Measurements from ENCODE around the gene ADARB1.

The ADARB1 gene

GRCh38 chr21:45192332-45192731 lies 118.0 kb downstream of the ADARB1 start:
- no peaks in the 10 kb centered on the region for H3K79me2 ChIP-seq (ENCODE audit: insufficient read depth, low read length)
- peaks cover 22% of the 10 kb centered on the region for H3K9me3 ChIP-seq (ENCODE audit: insufficient read depth, low read length, severe bottlenecking)
- ATAC-seq (ENCODE audit: insufficient read depth, low read depth): no peak
- no peaks in the 10 kb centered on the region for H3K4me1 ChIP-seq (ENCODE audit: insufficient read depth, low read length)
- H3K36me3 ChIP-seq (ENCODE audit: insufficient read depth, low read length): peaks cover 34% of the 10 kb centered on the region
- DNase-seq: no peak
- no peak overlapping the region for H3K4me2 ChIP-seq (ENCODE audit: insufficient read depth, low read length)
- H3K27ac ChIP-seq (ENCODE audit: low read length): no peak overlapping the region
- H4K20me1 ChIP-seq (ENCODE audit: insufficient read depth, low read length): no peaks in the 10 kb centered on the region
- H2AFZ ChIP-seq (ENCODE audit: low read depth, low read length): no peak overlapping the region
- H3K9ac ChIP-seq (ENCODE audit: low read depth, low read length): no peak overlapping the region
- no peaks in the 10 kb centered on the region for H3K27me3 ChIP-seq (ENCODE audit: insufficient read depth, low read length, poor library complexity)
- H3K4me3 ChIP-seq (ENCODE audit: low read depth in 1 of 2, low read length in 2 of 2): no peak overlapping the region
- TF ChIP-seq CTCF (IDR thresholded peaks at IDR 0.05; ENCODE audit: borderline replicate concordance, extremely low read depth, low read length, poor library complexity, severe bottlenecking): no peak
- TF ChIP-seq EZH2 (IDR thresholded peaks at IDR 0.05; ENCODE audit: borderline replicate concordance, low read depth, low read length, severe bottlenecking): no peak

- Histone ChIP-seq H3K4me2 (ENCODE audit: insufficient read depth, low read length) (no peak overlapping the region), H3K9ac (ENCODE audit: low read depth, low read length) (no peak overlapping the region), H3K4me1 (ENCODE audit: insufficient read depth, low read length) (no peaks in the 10 kb centered on the region), H2AFZ (ENCODE audit: low read depth, low read length) (no peak overlapping the region), H3K27me3 (ENCODE audit: insufficient read depth, low read length, poor library complexity) (no peaks in the 10 kb centered on the region), H3K9me3 (ENCODE audit: insufficient read depth, low read length, severe bottlenecking) (no peaks in the 10 kb centered on the region), H3K79me2 (ENCODE audit: insufficient read depth, low read length) (no peaks in the 10 kb centered on the region), H3K4me3 (ENCODE audit: low read depth in 1 of 2, low read length in 2 of 2) (no peak overlapping the region), H4K20me1 (ENCODE audit: insufficient read depth, low read length) (no peaks in the 10 kb centered on the region; the same call in 1 of the 2 replicates), H3K27ac (ENCODE audit: low read length) (no peak overlapping the region), H3K36me3 (ENCODE audit: insufficient read depth, low read length) (peaks cover 6% of the 10 kb centered on the region; the same call in 1 of the 2 replicates)
- ATAC-seq (ENCODE audit: insufficient read depth, low read depth): no peak
- DNase-seq: no peak
- no peak for TF ChIP-seq CTCF (IDR thresholded peaks at IDR 0.05; ENCODE audit: borderline replicate concordance, extremely low read depth, low read length, poor library complexity, severe bottlenecking)
- TF ChIP-seq EZH2 (IDR thresholded peaks at IDR 0.05; ENCODE audit: borderline replicate concordance, low read depth, low read length, severe bottlenecking): no peak
These were observed 122.2 kb downstream of the ADARB1 start for GRCh38 chr21:45196620-45197019.

GRCh38 chr21:45199201-45199600 lies 124.8 kb downstream of the ADARB1 start:
- no peak for TF ChIP-seq CTCF (IDR thresholded peaks at IDR 0.05; ENCODE audit: borderline replicate concordance, extremely low read depth, low read length, poor library complexity, severe bottlenecking)
- TF ChIP-seq EZH2 (IDR thresholded peaks at IDR 0.05; ENCODE audit: borderline replicate concordance, low read depth, low read length, severe bottlenecking): no peak
- H2AFZ ChIP-seq (ENCODE audit: low read depth, low read length): no peak overlapping the region
- H3K79me2 ChIP-seq (ENCODE audit: insufficient read depth, low read length): no peaks in the 10 kb centered on the region
- H3K9me3 ChIP-seq (ENCODE audit: insufficient read depth, low read length, severe bottlenecking): no peaks in the 10 kb centered on the region
- H3K27ac ChIP-seq (ENCODE audit: low read length): no peak overlapping the region
- H3K4me2 ChIP-seq (ENCODE audit: insufficient read depth, low read length): no peak overlapping the region
- no peak overlapping the region for H3K9ac ChIP-seq (ENCODE audit: low read depth, low read length)
- no peaks in the 10 kb centered on the region for H3K4me1 ChIP-seq (ENCODE audit: insufficient read depth, low read length)
- H3K4me3 ChIP-seq (ENCODE audit: low read depth in 1 of 2, low read length in 2 of 2): no peak overlapping the region
- no peak for DNase-seq
- no peaks in the 10 kb centered on the region for H3K27me3 ChIP-seq (ENCODE audit: insufficient read depth, low read length, poor library complexity)
- ATAC-seq (ENCODE audit: insufficient read depth, low read depth): no peak
- H4K20me1 ChIP-seq (ENCODE audit: insufficient read depth, low read length): no peaks in the 10 kb centered on the region; the same call in 1 of the 2 replicates
- H3K36me3 ChIP-seq (ENCODE audit: insufficient read depth, low read length): peaks cover 11% of the 10 kb centered on the region

- TF ChIP-seq EZH2 (IDR thresholded peaks at IDR 0.05; ENCODE audit: borderline replicate concordance, low read depth, low read length, severe bottlenecking) (no peak), CTCF (IDR thresholded peaks at IDR 0.05; ENCODE audit: borderline replicate concordance, extremely low read depth, low read length, poor library complexity, severe bottlenecking) (no peak)
- no peak overlapping the region for H3K4me2 ChIP-seq (ENCODE audit: insufficient read depth, low read length)
- H3K79me2 ChIP-seq (ENCODE audit: insufficient read depth, low read length): no peaks in the 10 kb centered on the region
- H4K20me1 ChIP-seq (ENCODE audit: insufficient read depth, low read length): no peaks in the 10 kb centered on the region; the same call in 1 of the 2 replicates
- ATAC-seq (ENCODE audit: insufficient read depth, low read depth) (no peak), DNase-seq (no peak)
- no peaks in the 10 kb centered on the region for H3K9me3 ChIP-seq (ENCODE audit: insufficient read depth, low read length, severe bottlenecking)
- no peak overlapping the region for H3K9ac ChIP-seq (ENCODE audit: low read depth, low read length)
- no peak overlapping the region for H3K4me3 ChIP-seq (ENCODE audit: low read depth in 1 of 2, low read length in 2 of 2)
- peaks cover 20% of the 10 kb centered on the region for H3K36me3 ChIP-seq (ENCODE audit: insufficient read depth, low read length)
- H3K27ac ChIP-seq (ENCODE audit: low read length): no peak overlapping the region
- H3K4me1 ChIP-seq (ENCODE audit: insufficient read depth, low read length): no peaks in the 10 kb centered on the region
- no peak overlapping the region for H2AFZ ChIP-seq (ENCODE audit: low read depth, low read length)
- no peaks in the 10 kb centered on the region for H3K27me3 ChIP-seq (ENCODE audit: insufficient read depth, low read length, poor library complexity)
These were observed 125.7 kb downstream of the ADARB1 start for GRCh38 chr21:45200031-45200430.
